HL-60 (cell line): ENCODE results near the gene ARHGAP45.

Experiments
- DNase-seq, 2 experiments: peaks; one replicate each; pipeline ENCODE4 v3.0.0-alpha.2; 2010 to 2020; ENCODE audit warnings: low read depth in 1 of 2, low spot score in 1 of 2
- H3K27ac ChIP-seq: fragments of 250-450 bp; sonication (Bioruptor Pico); replicated peaks from 2 replicates; pipeline ENCODE4 v1.5.1; 2020; ENCODE audit warnings: mild to moderate bottlenecking, moderate library complexity
- H3K27me3 ChIP-seq: fragments of 250-450 bp; sonication (Bioruptor Pico); 2 replicates; pipeline ENCODE4 v1.5.1; 2021; ENCODE audit warnings: mild to moderate bottlenecking, moderate library complexity; ENCODE audit not compliant: insufficient read depth, poor library complexity, severe bottlenecking
- H3K4me3 ChIP-seq: replicated peaks from 2 replicates; pipeline ENCODE4 v1.5.1; 2011; ENCODE audit warnings: mild to moderate bottlenecking, control low read depth, low read length; ENCODE audit not compliant: insufficient read depth
- CTCF ChIP-seq: IDR thresholded peaks from one replicate; pipeline ENCODE4 v1.5.1; 2011; ENCODE audit warnings: low read length, control low read depth, inconsistent platforms; ENCODE audit not compliant: insufficient read depth
- GABPA ChIP-seq: IDR thresholded peaks from 2 replicates; pipeline ENCODE4 v1.6.1; 2012; ENCODE audit warnings: low read depth
- POLR2AphosphoS5 ChIP-seq: IDR thresholded peaks from 2 replicates; pipeline ENCODE4 v1.6.1; 2012; ENCODE audit warnings: low read depth
- REST ChIP-seq: IDR thresholded peaks from 2 replicates; pipeline ENCODE4 v1.6.1; 2012; ENCODE audit warnings: low read depth; ENCODE audit not compliant: insufficient replicate concordance
- SPI1 ChIP-seq: IDR thresholded peaks from 2 replicates; pipeline ENCODE4 v1.6.1; 2012; ENCODE audit warnings: low read depth, mild to moderate bottlenecking, borderline replicate concordance

Gene ARHGAP45

GRCh38 chr19:1063909-1064660 lies 2.9 kb upstream of the ARHGAP45 start:
- no peak overlapping the region for H3K27ac ChIP-seq
- TF ChIP-seq CTCF (no peak), REST (no peak), POLR2AphosphoS5 (no peak), SPI1 (no peak), GABPA (no peak)
- no peak overlapping the region for H3K4me3 ChIP-seq
- H3K27me3 ChIP-seq = no peaks in the 10 kb centered on the region
- DNase-seq = no peak

GRCh38 chr19:1064661-1065605 lies 2.0 kb upstream of the ARHGAP45 start:
- Histone ChIP-seq H3K27ac (no peak overlapping the region), H3K4me3 (no peak overlapping the region), H3K27me3 (no peaks in the 10 kb centered on the region)
- DNase-seq = peak in 1 of 2 experiments; percentile 72
- TF ChIP-seq GABPA (no peak), CTCF (peak; percentile 74)

GRCh38 chr19:1065606-1066109 lies 1.3 kb upstream of the ARHGAP45 start:
- no peak for DNase-seq
- H3K27ac ChIP-seq = no peak overlapping the region
- no peaks in the 10 kb centered on the region for H3K27me3 ChIP-seq
- no peak overlapping the region for H3K4me3 ChIP-seq
- TF ChIP-seq REST (no peak), CTCF (no peak), POLR2AphosphoS5 (no peak), GABPA (no peak), SPI1 (no peak)
